ENCODE measurements around the gene CAMLG. TPM values are rescaled to one million over a fixed set of nuclear protein-coding genes. Genes with fewer than 3 reads are reported as not detected.

Gene CAMLG
- total RNA-seq, 1 donor from 2014 or later, result 26.9 TPM

GRCh38 chr5:134784241-134784920 is 46.0 kb downstream of the CAMLG start:
- no peak for DNase-seq

GRCh38 chr5:134784946-134785620 is 46.7 kb downstream of the CAMLG start:
- no peak for DNase-seq

GRCh38 chr5:134787692-134788091 is 49.3 kb downstream of the CAMLG start:
- DNase-seq, result no peak

GRCh38 chr5:134791580-134791979 is 53.2 kb downstream of the CAMLG start:
- DNase-seq, result no peak

GRCh38 chr5:134792286-134792685 is 53.9 kb downstream of the CAMLG start:
- no peak for DNase-seq

- no peak for DNase-seq
Measured at GRCh38 chr5:134793111-134793510, 54.8 kb downstream of the CAMLG start.

- DNase-seq, result no peak
Measured at GRCh38 chr5:134794082-134794481, 55.7 kb downstream of the CAMLG start.

- no peak for DNase-seq
Measured at GRCh38 chr5:134794819-134795218, 56.5 kb downstream of the CAMLG start.

- no peak for DNase-seq
Measured at GRCh38 chr5:134798468-134798867, 60.1 kb downstream of the CAMLG start.

Small RNA genes within 50 kb of the gene (small RNA-seq; reads per million reads assigned to genes)
- gene RNU6-1164P (ENCODE audit: low replicate concordance) (not detected), gene RNU6-757P (ENCODE audit: low replicate concordance) (not detected)

Other genes with a start within 250 kb of the CAMLG start
- 5.2 TPM for gene JADE2, start 212.9 kb upstream of the CAMLG start, total RNA-seq
- gene SAR1B, start 105.7 kb upstream of the CAMLG start, total RNA-seq, result 44.6 TPM
- gene SEC24A, start 89.8 kb upstream of the CAMLG start, total RNA-seq, result 31.7 TPM
- gene DDX46, start 20.2 kb downstream of the CAMLG start, total RNA-seq, result 53.6 TPM
- gene C5orf24, start 107.4 kb downstream of the CAMLG start, total RNA-seq, result 74.9 TPM
- gene TXNDC15, start 135.8 kb downstream of the CAMLG start, total RNA-seq, result 104 TPM
- gene PCBD2, start 166.6 kb downstream of the CAMLG start, total RNA-seq, result 16.3 TPM
- not detected for gene CATSPER3, start 229.4 kb downstream of the CAMLG start, total RNA-seq